Vagina (tissue), 2 donors: ENCODE measurements around the gene CRIP2. TPM values are rescaled to one million over a fixed set of nuclear protein-coding genes. Genes with fewer than 3 reads are reported as not detected.

ENCODE experiments used
- DNase-seq, 2 donors: peaks; one replicate each; pipeline ENCODE4 v3.0.0-alpha.2; 2017; ENCODE audit errors: extremely low spot score in 2 of 2
- H3K27ac ChIP-seq: fragments of 200-600 bp; sonication (generic); one replicate; pipeline ENCODE4 v1.5.1; 2019
- H3K27me3 ChIP-seq: fragments of 200-600 bp; sonication (generic); one replicate; pipeline ENCODE4 v1.5.1; 2019
- H3K36me3 ChIP-seq, 2 donors: fragments of 200-600 bp; sonication (generic); one replicate each; pipeline ENCODE4 v1.5.1; 2017 to 2019
- H3K4me1 ChIP-seq: fragments of 200-600 bp; sonication (generic); one replicate; pipeline ENCODE4 v1.5.1; 2019
- H3K4me3 ChIP-seq, 2 donors: fragments of 200-600 bp; sonication (generic); 1 replicate in 1 of 2; 2 replicates in 1 of 2; pipeline ENCODE4 v1.5.1; 2016 to 2019
- H3K9me3 ChIP-seq: fragments of 200-600 bp; sonication (generic); one replicate; pipeline ENCODE4 v1.5.1; 2019
- POLR2A ChIP-seq, 2 donors: fragments of 450-650 bp; IDR thresholded peaks; one replicate each; pipeline ENCODE4 v1.6.1; 2017; ENCODE audit warnings: antibody characterized with exemption in 2 of 2, mild to moderate bottlenecking in 2 of 2, moderate library complexity in 2 of 2
- POLR2AphosphoS5 ChIP-seq, 2 donors: sonication (generic); formaldehyde crosslinking; IDR thresholded peaks; one replicate each; pipeline ENCODE4 v1.9.0; 2017; ENCODE audit warnings: antibody characterized with exemption in 2 of 2, mild to moderate bottlenecking in 2 of 2, low read depth in 1 of 2; ENCODE audit not compliant: insufficient read depth in 1 of 2
- intact Hi-C: fragments of 100-400 bp; cut with DNase I; formaldehyde crosslinking; loops from one replicate; pipeline ENCODE4 v1.15.1; 2023
- total RNA-seq: library from RNA; depleted of rRNA; stranded (reverse); fragments of >200 nt; gene quantifications from one replicate; pipeline ENCODE4 v1.2.3, GENCODE V29; 2016
- TF ChIP-seq, protein P1 (sequence below), 3 experiments: fragments of 450-650 bp in 2 of 3; fragments of 200-600 bp in 1 of 3; sonication (generic) in 1 of 3; IDR thresholded peaks; one replicate each; pipeline ENCODE4 v1.5.1; 2017 to 2019; ENCODE audit warnings: antibody characterized with exemption in 3 of 3, mild to moderate bottlenecking in 2 of 3, moderate library complexity in 2 of 3

CRIP2 gene
- total RNA-seq, 1 donor from 2014 or later, result 126 TPM

DNA sequence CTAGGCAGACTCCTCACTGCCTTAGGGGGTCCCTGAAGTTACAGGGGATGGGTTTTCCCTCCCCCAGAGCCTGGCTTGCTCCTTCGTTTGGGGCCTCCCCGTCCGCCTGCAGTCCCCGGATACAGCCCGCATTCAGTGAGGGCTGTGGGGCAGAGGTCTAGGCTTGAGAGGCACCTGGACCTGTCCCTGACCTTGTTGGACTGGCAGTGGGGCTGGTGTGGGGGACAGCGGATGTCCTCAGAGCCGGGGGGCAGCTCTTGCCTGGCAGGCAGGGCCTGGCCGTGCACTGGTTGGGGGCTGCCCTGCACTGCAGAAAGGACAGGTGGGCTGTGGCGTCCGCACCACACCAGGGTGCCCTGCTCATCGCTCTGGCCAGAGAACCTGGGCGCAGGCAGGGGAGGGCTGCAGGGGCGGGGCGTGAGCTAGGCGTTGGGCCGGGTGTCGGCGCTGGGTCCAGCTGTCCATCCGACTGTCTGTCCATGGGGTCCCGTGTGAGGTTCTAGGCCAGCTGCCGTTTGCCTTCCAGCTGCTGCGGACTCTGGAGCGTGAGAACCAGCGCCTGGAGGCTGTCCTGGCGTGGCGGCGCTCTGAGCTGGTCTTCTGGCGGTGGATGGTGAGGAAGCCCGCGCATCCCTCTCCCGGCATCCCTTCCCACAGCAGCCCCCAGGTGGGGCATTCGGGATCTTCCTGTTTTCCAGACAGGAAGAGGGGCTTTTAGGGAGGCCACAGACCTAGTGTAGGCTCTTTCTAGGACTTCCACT, 22.4 kb downstream of the CRIP2 start:
- H3K27ac ChIP-seq, result no peak overlapping the region
- no peaks in the 10 kb centered on the region for H3K27me3 ChIP-seq
- intact Hi-C loops, result loop anchor here (10.0 kb wide), 1 partner anchor 282 kb away; no protein-coding TSS in a partner anchor
- TF ChIP-seq, protein P1, sequence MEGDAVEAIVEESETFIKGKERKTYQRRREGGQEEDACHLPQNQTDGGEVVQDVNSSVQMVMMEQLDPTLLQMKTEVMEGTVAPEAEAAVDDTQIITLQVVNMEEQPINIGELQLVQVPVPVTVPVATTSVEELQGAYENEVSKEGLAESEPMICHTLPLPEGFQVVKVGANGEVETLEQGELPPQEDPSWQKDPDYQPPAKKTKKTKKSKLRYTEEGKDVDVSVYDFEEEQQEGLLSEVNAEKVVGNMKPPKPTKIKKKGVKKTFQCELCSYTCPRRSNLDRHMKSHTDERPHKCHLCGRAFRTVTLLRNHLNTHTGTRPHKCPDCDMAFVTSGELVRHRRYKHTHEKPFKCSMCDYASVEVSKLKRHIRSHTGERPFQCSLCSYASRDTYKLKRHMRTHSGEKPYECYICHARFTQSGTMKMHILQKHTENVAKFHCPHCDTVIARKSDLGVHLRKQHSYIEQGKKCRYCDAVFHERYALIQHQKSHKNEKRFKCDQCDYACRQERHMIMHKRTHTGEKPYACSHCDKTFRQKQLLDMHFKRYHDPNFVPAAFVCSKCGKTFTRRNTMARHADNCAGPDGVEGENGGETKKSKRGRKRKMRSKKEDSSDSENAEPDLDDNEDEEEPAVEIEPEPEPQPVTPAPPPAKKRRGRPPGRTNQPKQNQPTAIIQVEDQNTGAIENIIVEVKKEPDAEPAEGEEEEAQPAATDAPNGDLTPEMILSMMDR (IDR thresholded peaks at IDR 0.05), result no peak
- TF ChIP-seq POLR2AphosphoS5 (IDR thresholded peaks at IDR 0.05; ENCODE audit: insufficient read depth in 1 of 2, low read depth in 1 of 2) (no peak), POLR2A (IDR thresholded peaks at IDR 0.05) (no peak)
- H3K9me3 ChIP-seq, result no peaks in the 10 kb centered on the region
- no peak overlapping the region for H3K4me3 ChIP-seq
- no peaks in the 10 kb centered on the region for H3K36me3 ChIP-seq
- peaks cover 4% of the 10 kb centered on the region for H3K4me1 ChIP-seq
- DNase-seq, result no peak

DNA sequence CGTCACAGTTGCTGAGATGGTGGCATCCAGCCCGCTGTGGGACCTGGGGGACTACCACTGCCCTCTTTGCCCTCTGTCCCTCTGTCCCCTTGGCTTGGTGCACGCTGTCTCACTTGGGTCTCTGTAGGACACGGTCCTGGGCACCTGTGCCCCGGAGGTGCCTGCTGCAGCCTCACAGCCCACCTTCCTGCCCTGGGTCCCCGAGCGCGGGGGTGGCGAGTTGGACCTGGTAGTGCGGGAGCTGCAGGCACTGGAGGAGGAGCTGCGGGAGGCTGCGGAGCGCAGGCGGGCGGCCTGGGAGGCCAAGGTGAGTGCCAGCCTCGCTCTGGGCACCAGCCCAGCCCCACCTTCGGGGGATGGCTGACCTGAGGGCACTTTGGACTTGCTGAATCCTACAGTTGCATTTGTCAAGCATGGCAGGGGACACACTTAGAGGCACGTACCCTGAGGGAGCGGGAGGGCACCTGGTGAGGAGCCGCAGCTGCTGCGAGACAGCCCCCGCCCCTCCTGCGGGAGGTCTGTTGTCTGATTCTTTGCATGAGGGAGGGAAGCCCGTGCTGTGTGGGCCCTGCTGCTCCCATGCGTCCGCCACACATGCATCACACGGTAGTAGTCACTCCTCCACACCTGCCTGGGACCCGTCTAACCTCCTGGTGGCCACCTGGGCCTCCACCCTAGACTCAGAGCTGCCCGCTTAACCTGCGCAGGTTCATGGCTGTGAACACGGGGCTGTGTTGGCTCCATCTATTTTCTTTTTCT, 23.2 kb downstream of the CRIP2 start:
- no peak overlapping the region for H3K27ac ChIP-seq
- H3K27me3 ChIP-seq, result no peaks in the 10 kb centered on the region
- H3K4me3 ChIP-seq, result no peak overlapping the region
- DNase-seq, result peak in 1 of 2 donors; percentile 81
- H3K9me3 ChIP-seq, result no peaks in the 10 kb centered on the region
- TF ChIP-seq POLR2A (IDR thresholded peaks at IDR 0.05), result no peak
- TF ChIP-seq POLR2AphosphoS5 (IDR thresholded peaks at IDR 0.05; ENCODE audit: insufficient read depth in 1 of 2, low read depth in 1 of 2), result no peak
- TF ChIP-seq, protein P1 (IDR thresholded peaks at IDR 0.05), result no peak
- H3K4me1 ChIP-seq, result no peaks in the 10 kb centered on the region
- no peaks in the 10 kb centered on the region for H3K36me3 ChIP-seq
- intact Hi-C loops, result loop anchor here (10.0 kb wide), 1 partner anchor 283 kb away; no protein-coding TSS in a partner anchor

DNA sequence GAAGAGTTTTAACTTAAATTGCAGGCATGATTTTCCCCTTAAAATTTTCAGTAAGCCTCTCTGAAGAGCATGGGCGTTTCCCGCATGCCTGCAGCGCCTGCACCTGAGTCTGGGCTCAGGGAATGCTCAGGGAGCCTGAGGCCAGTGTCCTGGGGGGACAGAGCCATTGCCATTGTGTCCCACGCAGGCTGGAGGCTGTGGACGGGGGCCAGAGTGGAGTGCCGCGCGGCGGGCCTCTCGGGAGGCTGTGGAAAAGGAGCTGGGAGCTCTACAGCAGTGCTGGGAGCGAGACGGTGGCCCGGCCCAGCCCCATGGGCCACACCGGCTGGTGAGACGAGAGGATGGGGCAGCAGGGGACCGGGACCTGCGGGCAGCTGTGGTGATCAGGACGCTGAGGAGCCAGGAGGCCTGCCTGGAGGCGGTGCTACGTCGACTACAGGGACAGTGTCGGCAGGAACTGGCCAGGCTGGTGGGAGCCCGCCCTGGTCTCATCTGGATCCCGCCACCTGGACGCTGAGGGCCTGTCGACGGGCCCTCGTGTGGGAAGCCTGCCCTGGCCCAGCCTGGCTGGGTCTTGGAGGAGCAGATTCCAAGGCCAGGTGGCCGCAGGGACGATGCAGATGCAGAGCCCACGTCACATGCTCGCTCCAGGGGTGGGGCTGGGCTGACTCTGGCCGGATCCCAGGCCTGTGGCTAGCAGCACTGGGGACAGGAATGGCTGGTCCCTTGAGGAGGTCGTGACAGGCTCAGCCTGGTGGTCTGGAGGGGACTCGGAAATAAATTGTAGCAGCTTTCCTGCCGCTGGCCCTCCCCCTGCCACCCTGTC, 24.0 kb downstream of the CRIP2 start:
- no peaks in the 10 kb centered on the region for H3K36me3 ChIP-seq
- TF ChIP-seq POLR2A (IDR thresholded peaks at IDR 0.05) (no peak), POLR2AphosphoS5 (IDR thresholded peaks at IDR 0.05; ENCODE audit: insufficient read depth in 1 of 2, low read depth in 1 of 2) (no peak)
- TF ChIP-seq, protein P1 (IDR thresholded peaks at IDR 0.05), result no peak
- no peaks in the 10 kb centered on the region for H3K9me3 ChIP-seq
- H3K4me3 ChIP-seq, result no peak overlapping the region
- intact Hi-C loops, result loop anchor here (10.0 kb wide), 1 partner anchor 284 kb away; no protein-coding TSS in a partner anchor
- H3K27ac ChIP-seq, result no peak overlapping the region
- no peaks in the 10 kb centered on the region for H3K4me1 ChIP-seq
- DNase-seq, result no peak
- H3K27me3 ChIP-seq, result no peaks in the 10 kb centered on the region

DNA sequence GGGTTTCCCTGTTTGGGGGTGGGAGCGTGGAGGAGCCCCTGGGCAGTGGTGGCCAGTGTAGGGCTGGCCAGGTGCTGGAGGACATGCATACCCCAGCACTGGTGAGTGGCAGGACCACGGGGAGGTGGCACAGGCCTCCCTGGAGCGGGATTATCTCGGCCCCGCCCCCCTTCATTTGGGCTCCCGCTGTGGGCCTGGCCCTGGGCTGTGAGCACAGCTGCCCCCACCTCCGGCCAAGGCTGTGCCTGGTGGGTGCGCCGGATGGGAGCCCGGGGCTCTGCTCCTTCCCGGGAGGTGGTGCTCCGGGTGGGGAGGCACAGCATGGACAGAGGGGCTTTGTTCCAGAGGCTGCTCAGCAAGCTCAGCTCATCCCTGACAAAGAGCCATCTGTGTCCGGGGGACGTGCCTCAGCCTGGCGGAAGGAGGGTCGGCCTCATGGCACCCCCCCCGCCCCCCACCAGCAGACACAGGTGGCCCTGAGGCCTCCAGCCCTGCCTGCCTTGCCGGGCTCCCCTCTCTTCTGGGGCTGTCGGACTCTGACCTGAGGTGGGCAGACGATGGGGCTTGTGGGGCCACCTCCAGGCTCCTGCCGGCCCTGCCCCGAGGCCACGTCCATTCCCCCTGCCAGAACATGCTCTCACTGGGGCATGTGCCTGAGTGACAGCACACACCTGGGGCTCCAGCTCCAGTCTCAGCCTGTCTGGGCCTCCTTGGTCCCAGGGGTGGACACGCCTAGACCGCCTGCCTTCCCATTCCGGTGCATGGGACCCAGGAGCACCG, 24.8 kb downstream of the CRIP2 start:
- no peaks in the 10 kb centered on the region for H3K4me1 ChIP-seq
- no peaks in the 10 kb centered on the region for H3K36me3 ChIP-seq
- DNase-seq, result no peak
- no peaks in the 10 kb centered on the region for H3K27me3 ChIP-seq
- no peaks in the 10 kb centered on the region for H3K9me3 ChIP-seq
- intact Hi-C loops, result loop anchor here (10.0 kb wide), 1 partner anchor 285 kb away; no protein-coding TSS in a partner anchor
- TF ChIP-seq, protein P1 (IDR thresholded peaks at IDR 0.05), result no peak
- no peak for TF ChIP-seq POLR2A (IDR thresholded peaks at IDR 0.05)
- no peak for TF ChIP-seq POLR2AphosphoS5 (IDR thresholded peaks at IDR 0.05; ENCODE audit: insufficient read depth in 1 of 2, low read depth in 1 of 2)
- no peak overlapping the region for H3K4me3 ChIP-seq
- H3K27ac ChIP-seq, result no peak overlapping the region
